ENCODE data around the gene PPP1R12B.
A peak's percentile ranks its signal among the peaks of the same experiment; 100 is the strongest.

DNA sequence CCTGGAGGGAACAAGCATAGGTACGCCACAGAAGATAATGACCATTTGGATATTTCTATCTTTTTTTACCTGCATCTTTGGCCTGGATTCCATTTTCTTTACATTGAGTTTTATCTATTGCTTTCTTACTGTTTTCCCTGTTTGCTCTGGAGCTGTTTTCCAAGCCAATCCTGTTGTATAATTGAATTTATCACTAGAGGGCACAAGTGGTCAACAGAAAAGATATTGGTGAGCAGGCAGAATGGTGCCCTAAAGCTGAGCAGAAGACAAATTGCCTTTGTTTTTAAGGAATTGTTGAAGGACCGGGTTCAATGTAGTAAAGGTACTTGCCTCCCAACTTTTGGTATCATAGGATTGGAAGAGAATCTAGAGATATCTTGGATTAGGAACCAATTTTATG, 152.8 kb downstream of the PPP1R12B start:
- TF ChIP-seq, protein P1, sequence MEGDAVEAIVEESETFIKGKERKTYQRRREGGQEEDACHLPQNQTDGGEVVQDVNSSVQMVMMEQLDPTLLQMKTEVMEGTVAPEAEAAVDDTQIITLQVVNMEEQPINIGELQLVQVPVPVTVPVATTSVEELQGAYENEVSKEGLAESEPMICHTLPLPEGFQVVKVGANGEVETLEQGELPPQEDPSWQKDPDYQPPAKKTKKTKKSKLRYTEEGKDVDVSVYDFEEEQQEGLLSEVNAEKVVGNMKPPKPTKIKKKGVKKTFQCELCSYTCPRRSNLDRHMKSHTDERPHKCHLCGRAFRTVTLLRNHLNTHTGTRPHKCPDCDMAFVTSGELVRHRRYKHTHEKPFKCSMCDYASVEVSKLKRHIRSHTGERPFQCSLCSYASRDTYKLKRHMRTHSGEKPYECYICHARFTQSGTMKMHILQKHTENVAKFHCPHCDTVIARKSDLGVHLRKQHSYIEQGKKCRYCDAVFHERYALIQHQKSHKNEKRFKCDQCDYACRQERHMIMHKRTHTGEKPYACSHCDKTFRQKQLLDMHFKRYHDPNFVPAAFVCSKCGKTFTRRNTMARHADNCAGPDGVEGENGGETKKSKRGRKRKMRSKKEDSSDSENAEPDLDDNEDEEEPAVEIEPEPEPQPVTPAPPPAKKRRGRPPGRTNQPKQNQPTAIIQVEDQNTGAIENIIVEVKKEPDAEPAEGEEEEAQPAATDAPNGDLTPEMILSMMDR (IDR thresholded peaks at IDR 0.05; ENCODE audit: poor library complexity), result peak; percentile 65
- TF ChIP-seq EZH2phosphoT487 (IDR thresholded peaks at IDR 0.05; ENCODE audit: low read depth, severe bottlenecking, unreplicated experiment), result no peak
- TF ChIP-seq EZH2 (IDR thresholded peaks at IDR 0.05; ENCODE audit: borderline replicate concordance), result no peak
